GM13976 (cell line): Measurements from ENCODE around the gene SYCP2.
"Not testable (repeated sequence)": the region's sequence is repeated elsewhere in the genome, so short reads cannot be mapped to it uniquely, and the experiment has no call there.

Source experiments
- DNase-seq: peaks from one replicate; pipeline ENCODE4 v3.0.0; 2012; ENCODE audit warnings: low spot score
- CTCF ChIP-seq: IDR thresholded peaks from 2 replicates; pipeline ENCODE4 v1.5.1; 2012; ENCODE audit warnings: borderline replicate concordance, mild to moderate bottlenecking; ENCODE audit not compliant: insufficient read depth; ENCODE audit errors: extremely low read depth, missing control alignments, control extremely low read depth
- in situ Hi-C: fragments of 300-500 bp; cut with MboI; formaldehyde crosslinking; loops from one replicate; pipeline ENCODE4 v1.12.0; 2022; ENCODE audit warnings: low sequenced_read_pairs, mixed read lengths, inconsistent platforms; ENCODE audit not compliant: unreplicated experiment

SYCP2 gene

GRCh38 chr20:59863058-59863457, 70.4 kb downstream of the SYCP2 start:
- no peak for DNase-seq
- in situ Hi-C loops, result no loop called here
- no peak for TF ChIP-seq CTCF

- in situ Hi-C loops, result no loop called here
- TF ChIP-seq CTCF, result no peak
- DNase-seq, result no peak
These were observed 72.0 kb downstream of the SYCP2 start for GRCh38 chr20:59861401-59861800.

- DNase-seq, result no peak
- in situ Hi-C loops, result no loop called here
- TF ChIP-seq CTCF, result no peak
These were observed 75.0 kb downstream of the SYCP2 start for GRCh38 chr20:59858425-59858824.

GRCh38 chr20:59857966-59858365, 75.5 kb downstream of the SYCP2 start:
- no peak for TF ChIP-seq CTCF
- in situ Hi-C loops, result no loop called here
- DNase-seq, result no peak

- in situ Hi-C loops, DNase-seq: not testable (repeated sequence)
These were observed 76.5 kb downstream of the SYCP2 start for GRCh38 chr20:59856941-59857340.

- in situ Hi-C loops, DNase-seq: not testable (repeated sequence)
These were observed 76.9 kb downstream of the SYCP2 start for GRCh38 chr20:59856526-59856925.

GRCh38 chr20:59850018-59850641, 83.3 kb downstream of the SYCP2 start:
- in situ Hi-C loops, result no loop called here
- TF ChIP-seq CTCF, result peak; percentile 35
- DNase-seq, result no peak

GRCh38 chr20:59848182-59848581, 85.3 kb downstream of the SYCP2 start:
- TF ChIP-seq CTCF, result no peak
- DNase-seq, result no peak
- in situ Hi-C loops, result no loop called here
